ENCODE measurements around the gene RPS4Y2.

DNA sequence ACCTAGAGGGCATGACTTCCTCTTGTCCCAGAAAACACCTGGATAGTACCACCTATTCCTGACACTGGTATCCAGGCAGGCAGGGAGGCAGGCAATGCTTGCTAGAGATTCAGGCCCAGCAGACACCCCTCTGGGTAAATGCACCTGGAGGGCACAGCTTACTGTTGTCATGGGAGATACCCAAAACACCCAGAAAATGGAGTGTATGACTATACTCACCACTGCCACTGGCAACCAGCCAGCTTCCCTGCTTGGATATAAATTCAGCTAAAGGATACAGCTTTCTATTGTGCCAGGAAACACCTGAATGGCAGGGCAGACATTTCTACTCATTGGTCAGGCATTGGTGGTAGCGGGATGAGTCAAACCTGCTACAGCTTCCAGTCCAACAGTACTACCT lies 58.9 kb downstream of the RPS4Y2 start:
- no peak for TF ChIP-seq POLR2A (IDR thresholded peaks at IDR 0.05; ENCODE audit: borderline replicate concordance, extremely low read depth, insufficient read depth, insufficient read length)
- TF ChIP-seq, protein P1, sequence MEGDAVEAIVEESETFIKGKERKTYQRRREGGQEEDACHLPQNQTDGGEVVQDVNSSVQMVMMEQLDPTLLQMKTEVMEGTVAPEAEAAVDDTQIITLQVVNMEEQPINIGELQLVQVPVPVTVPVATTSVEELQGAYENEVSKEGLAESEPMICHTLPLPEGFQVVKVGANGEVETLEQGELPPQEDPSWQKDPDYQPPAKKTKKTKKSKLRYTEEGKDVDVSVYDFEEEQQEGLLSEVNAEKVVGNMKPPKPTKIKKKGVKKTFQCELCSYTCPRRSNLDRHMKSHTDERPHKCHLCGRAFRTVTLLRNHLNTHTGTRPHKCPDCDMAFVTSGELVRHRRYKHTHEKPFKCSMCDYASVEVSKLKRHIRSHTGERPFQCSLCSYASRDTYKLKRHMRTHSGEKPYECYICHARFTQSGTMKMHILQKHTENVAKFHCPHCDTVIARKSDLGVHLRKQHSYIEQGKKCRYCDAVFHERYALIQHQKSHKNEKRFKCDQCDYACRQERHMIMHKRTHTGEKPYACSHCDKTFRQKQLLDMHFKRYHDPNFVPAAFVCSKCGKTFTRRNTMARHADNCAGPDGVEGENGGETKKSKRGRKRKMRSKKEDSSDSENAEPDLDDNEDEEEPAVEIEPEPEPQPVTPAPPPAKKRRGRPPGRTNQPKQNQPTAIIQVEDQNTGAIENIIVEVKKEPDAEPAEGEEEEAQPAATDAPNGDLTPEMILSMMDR (IDR thresholded peaks at IDR 0.05 in 2 of 3, conservative IDR thresholded peaks at IDR 0.05 in 1 of 3; ENCODE audit: borderline replicate concordance in 1 of 3, insufficient read depth in 1 of 3, low read depth in 2 of 3, low read length in 2 of 3): no peak
- TF ChIP-seq EZH2 (IDR thresholded peaks at IDR 0.05): no peak
- TF ChIP-seq EZH2phosphoT487 (IDR thresholded peaks at IDR 0.05; ENCODE audit: borderline replicate concordance): no peak
